A549 (cell line): Measurements from ENCODE around the gene PASK. TPM values are rescaled to one million over a fixed set of nuclear protein-coding genes. Genes with fewer than 3 reads are reported as not detected.

ENCODE experiments used
- ATAC-seq, 2 experiments: fragments of 200-7000 bp in 1 of 2; fragments of >200 bp in 1 of 2; cut with Nextera tagmentation in 1 of 2; cut with Tn5 transposase in 1 of 2; 3 replicates each; pipeline versions ENCODE4 v1.8.0 to v1.9.1; 2018 to 2020; ENCODE audit warnings: mild to moderate bottlenecking in 1 of 2, moderate library complexity in 1 of 2
- CTCF ChIA-PET: fragments of 300-600 bp; sonication (Branson Sonifier 250); formaldehyde crosslinking; extraction: SDS; loops from one replicate; lab custom pipeline; 2021; ENCODE audit warnings: antibody characterized with exemption, inconsistent platforms; lab: Yijun Ruan, JAX
- POLR2A ChIA-PET: fragments of 350-600 bp; formaldehyde crosslinking; extraction: SDS; loops from one replicate; lab custom pipeline; 2021; ENCODE audit warnings: antibody characterized with exemption, inconsistent platforms; lab: Yijun Ruan, JAX
- DNase-seq, 2 experiments: peaks; one replicate each; pipeline versions ENCODE4 v3.0.0 to v3.0.0-alpha.2; 2011 to 2016; ENCODE audit warnings: low read depth in 1 of 2, low spot score in 1 of 2
- FAIRE-seq: peaks from 2 replicates; lab custom pipeline; 2011; peaks lifted over from hg19 to GRCh38; lab: Jason Lieb, UNC
- H3K27ac ChIP-seq, 2 experiments: fragments of >200 bp; sonication (Bioruptor Twin); formaldehyde crosslinking; 3 replicates each; pipeline ENCODE4 v1.5.1; 2016 to 2017
- H3K4me1 ChIP-seq: fragments of >200 bp; sonication (Bioruptor Twin); formaldehyde crosslinking; 3 replicates; pipeline ENCODE4 v1.6.1; 2016
- H3K4me2 ChIP-seq: fragments of >200 bp; sonication (Bioruptor Twin); formaldehyde crosslinking; 3 replicates; pipeline ENCODE4 v1.6.1; 2016
- H3K4me3 ChIP-seq: fragments of >200 bp; sonication (Bioruptor Twin); formaldehyde crosslinking; 3 replicates; pipeline ENCODE4 v1.5.1; 2016
- H3K9me3 ChIP-seq: fragments of >200 bp; sonication (Bioruptor Twin); formaldehyde crosslinking; 3 replicates; pipeline ENCODE4 v1.6.1; 2016
- ATOH8 ChIP-seq: fragments of 250-450 bp; sonication (Bioruptor Pico); IDR thresholded peaks from 2 replicates; pipeline ENCODE4 v1.5.0; 2020; ENCODE audit warnings: low read depth, mild to moderate bottlenecking, moderate library complexity
- BCL3 ChIP-seq: fragments of >200 bp; sonication (Bioruptor Twin); formaldehyde crosslinking; IDR thresholded peaks from 3 replicates; pipeline ENCODE4 v1.6.1; 2016
- BHLHE40 ChIP-seq: IDR thresholded peaks from 2 replicates; pipeline ENCODE4 v1.6.1; 2012; ENCODE audit warnings: low read depth, low read length, inconsistent platforms
- CBX2 ChIP-seq: fragments of 200-600 bp; sonication (generic); IDR thresholded peaks from 2 replicates; pipeline ENCODE4 v1.6.1; 2016; ENCODE audit warnings: low read depth, mild to moderate bottlenecking, borderline replicate concordance
- CEBPB ChIP-seq, 2 experiments: fragments of >200 bp in 1 of 2; sonication (Bioruptor Twin) in 1 of 2; formaldehyde crosslinking in 1 of 2; IDR thresholded peaks; 2 replicates each; pipeline ENCODE4 v1.6.1; 2012 to 2016
- CHD2 ChIP-seq: fragments of 150-350 bp; IDR thresholded peaks from 2 replicates; pipeline ENCODE4 v1.6.1; 2014; ENCODE audit warnings: low read length; ENCODE audit not compliant: partially characterized antibody
- EHF ChIP-seq: fragments of 250-450 bp; sonication (Bioruptor Pico); IDR thresholded peaks from 2 replicates; pipeline ENCODE4 v1.5.0; 2020; ENCODE audit warnings: mild to moderate bottlenecking
- ESRRA ChIP-seq: fragments of 150-350 bp; IDR thresholded peaks from 2 replicates; pipeline ENCODE4 v1.6.1; 2014; ENCODE audit warnings: mild to moderate bottlenecking, low read length, borderline replicate concordance
- FOSL2 ChIP-seq, 2 experiments: fragments of 450-650 bp in 1 of 2; fragments of >200 bp in 1 of 2; sonication (Bioruptor Twin) in 1 of 2; formaldehyde crosslinking; IDR thresholded peaks; 2 replicates each; pipeline versions ENCODE4 v1.5.0 to v1.6.1; 2016 to 2020; ENCODE audit warnings: mild to moderate bottlenecking in 1 of 2, moderate library complexity in 1 of 2
- JUNB ChIP-seq: fragments of >200 bp; sonication (Bioruptor Twin); formaldehyde crosslinking; IDR thresholded peaks from 2 replicates; pipeline ENCODE4 v1.6.1; 2016
- NPAS2 ChIP-seq: fragments of 250-450 bp; sonication (Bioruptor Pico); IDR thresholded peaks from 2 replicates; pipeline ENCODE4 v1.8.0; 2022; ENCODE audit warnings: mild to moderate bottlenecking, moderate library complexity, borderline replicate concordance
- POLR2AphosphoS2 ChIP-seq: conservative IDR thresholded peaks from 2 replicates; pipeline ENCODE4 v1.6.1; 2012; ENCODE audit warnings: low read length, improper control_type of control experiment, inconsistent platforms
- RFX5 ChIP-seq: fragments of 450-650 bp; IDR thresholded peaks from 2 replicates; pipeline ENCODE4 v1.7.1; 2014; ENCODE audit warnings: antibody characterized with exemption, mild to moderate bottlenecking, moderate library complexity
- SMC3 ChIP-seq: fragments of >200 bp; sonication (Bioruptor Twin); formaldehyde crosslinking; IDR thresholded peaks from 3 replicates; pipeline ENCODE4 v1.6.1; 2018; ENCODE audit warnings: inconsistent platforms
- SREBF2 ChIP-seq: fragments of 450-650 bp; IDR thresholded peaks from 2 replicates; pipeline ENCODE4 v1.6.1; 2014; ENCODE audit warnings: mild to moderate bottlenecking, moderate library complexity
- TP53 ChIP-seq: fragments of 250-450 bp; sonication (Bioruptor Pico); IDR thresholded peaks from 2 replicates; pipeline ENCODE4 v1.5.0; 2021; ENCODE audit warnings: mild to moderate bottlenecking, moderate library complexity
- WGBS: methylation state at CpG from one replicate; pipeline ENCODE4 v1.1.6; 2017; ENCODE audit errors: missing lambda C conversion rate; 5-methylcytosine and 5-hydroxymethylcytosine counted together
- polyA plus RNA-seq, 4 experiments: library from polyadenylated mRNA; depleted of rRNA in 3 of 4; stranded (reverse); fragments of >200 nt; fragmentation: RNase III in 1 of 4; extraction: RNeasy Plus Mini Kit Qiagen cat#74134 plus additional on column Dnase treatment in 1 of 4; gene quantifications; 2 replicates in 3 of 4; 3 replicates in 1 of 4; pipeline ENCODE4 v1.2.3, GENCODE V29; 2011 to 2017
- TF ChIP-seq, protein P1 (sequence below): fragments of 200-600 bp; sonication (generic); IDR thresholded peaks from 2 replicates; pipeline ENCODE4 v1.6.1; 2016; ENCODE audit warnings: antibody characterized with exemption, mild to moderate bottlenecking, moderate library complexity
- TF ChIP-seq, protein P2 (sequence below): fragments of 450-650 bp; IDR thresholded peaks from 2 replicates; pipeline ENCODE4 v1.6.1; 2014; ENCODE audit warnings: antibody characterized with exemption
- TF ChIP-seq, protein P3 (sequence below): IDR thresholded peaks from 2 replicates; pipeline ENCODE4 v1.6.1; 2012

The PASK gene
- polyA plus RNA-seq, 2 of the 4 experiments (the other 2 are of a cell fraction): 7.4 to 12.4 TPM

DNA sequence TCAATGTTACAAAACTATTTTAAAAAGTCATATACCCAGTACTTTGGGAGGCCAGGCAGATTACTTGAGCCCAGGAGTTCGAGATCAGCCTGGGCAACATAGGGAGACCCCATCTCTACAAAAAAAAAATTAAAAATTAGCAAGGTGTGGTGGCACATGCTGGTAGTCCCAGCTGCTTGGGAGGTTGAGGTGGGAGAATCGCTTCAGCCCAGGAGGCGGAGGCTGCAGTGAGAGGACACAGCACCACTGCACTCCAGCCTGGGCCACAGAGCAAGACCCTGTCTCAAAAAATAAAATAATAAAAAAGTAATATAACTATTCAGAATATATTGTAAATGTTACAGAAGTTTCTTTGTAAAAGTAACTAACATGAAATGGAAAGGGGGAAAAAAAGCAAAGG, 1.9 kb downstream of the PASK start:
- Histone ChIP-seq H3K4me3 (no peak overlapping the region), H3K27ac (no peak overlapping the region), H3K9me3 (no peaks in the 10 kb centered on the region), H3K4me1 (peaks cover 13% of the 10 kb centered on the region), H3K4me2 (no peak overlapping the region)
- DNase-seq (no peak), FAIRE-seq (no peak), ATAC-seq (no peak)
- TF ChIP-seq CHD2: no peak
- no peak for TF ChIP-seq CBX2
- TF ChIP-seq CEBPB (IDR thresholded peaks at IDR 0.05): no peak
- TF ChIP-seq, protein P1, sequence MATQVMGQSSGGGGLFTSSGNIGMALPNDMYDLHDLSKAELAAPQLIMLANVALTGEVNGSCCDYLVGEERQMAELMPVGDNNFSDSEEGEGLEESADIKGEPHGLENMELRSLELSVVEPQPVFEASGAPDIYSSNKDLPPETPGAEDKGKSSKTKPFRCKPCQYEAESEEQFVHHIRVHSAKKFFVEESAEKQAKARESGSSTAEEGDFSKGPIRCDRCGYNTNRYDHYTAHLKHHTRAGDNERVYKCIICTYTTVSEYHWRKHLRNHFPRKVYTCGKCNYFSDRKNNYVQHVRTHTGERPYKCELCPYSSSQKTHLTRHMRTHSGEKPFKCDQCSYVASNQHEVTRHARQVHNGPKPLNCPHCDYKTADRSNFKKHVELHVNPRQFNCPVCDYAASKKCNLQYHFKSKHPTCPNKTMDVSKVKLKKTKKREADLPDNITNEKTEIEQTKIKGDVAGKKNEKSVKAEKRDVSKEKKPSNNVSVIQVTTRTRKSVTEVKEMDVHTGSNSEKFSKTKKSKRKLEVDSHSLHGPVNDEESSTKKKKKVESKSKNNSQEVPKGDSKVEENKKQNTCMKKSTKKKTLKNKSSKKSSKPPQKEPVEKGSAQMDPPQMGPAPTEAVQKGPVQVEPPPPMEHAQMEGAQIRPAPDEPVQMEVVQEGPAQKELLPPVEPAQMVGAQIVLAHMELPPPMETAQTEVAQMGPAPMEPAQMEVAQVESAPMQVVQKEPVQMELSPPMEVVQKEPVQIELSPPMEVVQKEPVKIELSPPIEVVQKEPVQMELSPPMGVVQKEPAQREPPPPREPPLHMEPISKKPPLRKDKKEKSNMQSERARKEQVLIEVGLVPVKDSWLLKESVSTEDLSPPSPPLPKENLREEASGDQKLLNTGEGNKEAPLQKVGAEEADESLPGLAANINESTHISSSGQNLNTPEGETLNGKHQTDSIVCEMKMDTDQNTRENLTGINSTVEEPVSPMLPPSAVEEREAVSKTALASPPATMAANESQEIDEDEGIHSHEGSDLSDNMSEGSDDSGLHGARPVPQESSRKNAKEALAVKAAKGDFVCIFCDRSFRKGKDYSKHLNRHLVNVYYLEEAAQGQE: no peak
- no peak for TF ChIP-seq JUNB
- TF ChIP-seq TP53 (CRISPR knock-in tag): no peak
- TF ChIP-seq RFX5: no peak
- TF ChIP-seq EHF (CRISPR knock-in tag): no peak
- no peak for TF ChIP-seq BCL3
- no peak for TF ChIP-seq BHLHE40
- TF ChIP-seq POLR2AphosphoS2: no peak
- TF ChIP-seq NPAS2 (CRISPR knock-in tag): no peak
- no peak for TF ChIP-seq SMC3
- TF ChIP-seq ESRRA: no peak
- CTCF ChIA-PET: interaction anchor here (0.6 kb wide), 1 partner anchor 32 kb away, joined by 3 read pairs; no protein-coding TSS in a partner anchor
- POLR2A ChIA-PET: no interaction called here
- WGBS: 92% methylated on average over 3 of the region's 3 CpGs

- ChIA-PET CTCF (no interaction called here), POLR2A (no interaction called here)
- TF ChIP-seq, protein P2, sequence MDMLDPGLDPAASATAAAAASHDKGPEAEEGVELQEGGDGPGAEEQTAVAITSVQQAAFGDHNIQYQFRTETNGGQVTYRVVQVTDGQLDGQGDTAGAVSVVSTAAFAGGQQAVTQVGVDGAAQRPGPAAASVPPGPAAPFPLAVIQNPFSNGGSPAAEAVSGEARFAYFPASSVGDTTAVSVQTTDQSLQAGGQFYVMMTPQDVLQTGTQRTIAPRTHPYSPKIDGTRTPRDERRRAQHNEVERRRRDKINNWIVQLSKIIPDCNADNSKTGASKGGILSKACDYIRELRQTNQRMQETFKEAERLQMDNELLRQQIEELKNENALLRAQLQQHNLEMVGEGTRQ: no peak
- TF ChIP-seq, protein P3, sequence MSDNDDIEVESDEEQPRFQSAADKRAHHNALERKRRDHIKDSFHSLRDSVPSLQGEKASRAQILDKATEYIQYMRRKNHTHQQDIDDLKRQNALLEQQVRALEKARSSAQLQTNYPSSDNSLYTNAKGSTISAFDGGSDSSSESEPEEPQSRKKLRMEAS: no peak
- TF ChIP-seq FOSL2 (IDR thresholded peaks at IDR 0.05) (no peak), FOSL2 (CRISPR knock-in tag; IDR thresholded peaks at IDR 0.05) (no peak)
- Histone ChIP-seq H3K27ac (no peak overlapping the region), H3K9me3 (no peaks in the 10 kb centered on the region), H3K4me3 (no peak overlapping the region), H3K4me1 (peaks cover 11% of the 10 kb centered on the region), H3K4me2 (no peak overlapping the region)
- no peak for FAIRE-seq
- ATAC-seq: no peak
- 80% methylated on average over 4 of the region's 4 CpGs for WGBS
- no peak for DNase-seq
Observed at GRCh38 chr2:241146286-241146685, 3.0 kb downstream of the PASK start.

- WGBS: 86% methylated on average over 9 of the region's 9 CpGs
- CTCF ChIA-PET: no interaction called here
- TF ChIP-seq ATOH8: no peak
- TF ChIP-seq SREBF2: no peak
- TF ChIP-seq, all 56 proteins: peak for 0
- no peak overlapping the region for H3K4me3 ChIP-seq
- H3K27ac ChIP-seq: no peak overlapping the region
- DNase-seq (no peak), ATAC-seq (no peak), FAIRE-seq (no peak)
- H3K9me3 ChIP-seq: no peaks in the 10 kb centered on the region
- no peak overlapping the region for H3K4me2 ChIP-seq
- H3K4me1 ChIP-seq: no peaks in the 10 kb centered on the region
- POLR2A ChIA-PET: no interaction called here
Observed at GRCh38 chr2:241142593-241142992, 6.7 kb downstream of the PASK start.
